NCI-H2171 treated with DMSO at 0.1 percent for 48 hours (cell line): ENCODE data around the gene DEPDC5.

Experiments used
- DNase-seq: peaks from one replicate; lab custom pipeline; 2025; lab: John Stamatoyannopoulos, UW

DEPDC5 gene

DNA sequence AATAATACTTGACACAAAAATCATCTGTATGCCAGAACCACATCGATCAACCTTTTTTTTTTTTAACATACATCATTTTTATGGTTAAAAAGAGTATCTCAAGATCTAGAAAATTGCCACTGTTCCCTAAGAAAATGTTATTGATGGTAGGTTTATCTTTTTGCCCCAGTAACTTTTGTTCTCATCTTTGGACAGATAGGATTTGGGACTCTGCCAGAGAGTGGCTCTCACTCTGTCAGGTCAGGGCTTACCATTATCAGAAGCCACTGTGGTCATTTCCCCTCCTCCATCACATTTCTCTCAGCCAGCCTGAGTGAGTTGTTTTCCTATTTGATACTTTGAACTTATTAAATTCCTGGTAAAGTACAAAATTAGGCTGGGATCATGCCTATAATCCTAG is 142.7 kb downstream of the DEPDC5 start:
- no peak for DNase-seq

DNA sequence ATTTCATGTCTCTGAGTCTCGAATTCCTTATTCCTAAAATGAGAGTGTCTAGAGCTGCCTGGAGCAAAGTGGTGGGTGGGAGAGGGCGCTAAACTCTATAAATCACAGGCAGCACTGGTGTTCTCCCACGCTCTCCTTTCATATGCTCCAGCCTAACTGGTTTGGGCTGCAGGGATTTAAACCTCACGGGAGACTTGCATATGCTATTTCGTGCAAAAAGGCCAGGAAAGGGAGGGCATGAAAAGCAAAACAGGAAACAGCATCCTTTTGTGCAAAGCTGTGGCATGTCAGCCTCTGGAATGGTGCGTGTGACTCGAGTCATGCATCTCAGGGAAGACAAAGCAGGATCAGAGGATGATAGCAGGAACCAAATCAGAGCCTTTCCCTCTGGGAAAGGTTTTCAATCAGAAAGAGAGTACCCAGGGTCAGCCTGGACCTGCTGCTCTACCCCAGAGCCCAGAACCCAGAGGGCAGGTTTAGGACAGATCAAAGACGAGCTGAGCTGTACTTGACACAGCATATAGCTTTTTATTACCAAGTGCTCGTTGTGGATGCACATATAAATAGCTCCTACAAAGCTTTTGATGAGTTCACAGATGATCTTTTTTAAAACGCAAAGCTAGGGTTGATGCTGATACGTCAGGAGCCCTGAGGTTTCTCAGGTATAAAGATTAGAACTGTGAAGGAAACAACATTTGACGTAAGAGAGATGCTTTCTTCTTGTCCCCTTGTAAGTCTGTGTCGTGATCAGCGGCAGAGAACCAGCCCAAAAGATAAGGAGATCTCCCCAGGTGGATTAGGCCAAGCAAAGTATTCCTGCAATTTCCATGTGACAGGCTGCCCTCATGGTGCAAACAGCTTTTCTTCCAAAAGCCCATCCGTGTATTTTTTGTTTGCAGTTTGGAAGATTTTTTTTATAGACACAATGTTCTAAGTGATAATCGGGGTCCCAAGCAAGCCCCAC is 144.3 kb downstream of the DEPDC5 start:
- DNase-seq, result no peak

DNA sequence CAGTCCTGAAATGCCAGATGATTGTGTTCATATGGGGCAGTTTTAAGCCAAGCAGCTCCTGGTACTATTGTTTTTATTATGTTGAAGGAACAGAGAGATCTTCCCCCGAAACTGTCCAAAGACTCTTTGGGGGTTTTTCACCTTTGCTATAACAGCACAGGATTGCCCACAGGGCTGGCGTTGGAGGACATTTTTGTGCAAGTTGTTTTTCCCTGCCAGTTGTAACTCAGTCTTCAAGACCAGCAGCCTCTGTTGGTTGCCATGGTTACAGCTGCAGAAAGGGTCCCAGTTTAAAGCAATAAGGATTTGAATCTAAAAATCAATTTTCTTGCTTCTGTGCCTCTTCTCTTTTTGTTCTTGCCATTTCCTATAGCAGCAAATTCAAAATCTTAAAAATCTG is 145.1 kb downstream of the DEPDC5 start:
- DNase-seq, result no peak

DNA sequence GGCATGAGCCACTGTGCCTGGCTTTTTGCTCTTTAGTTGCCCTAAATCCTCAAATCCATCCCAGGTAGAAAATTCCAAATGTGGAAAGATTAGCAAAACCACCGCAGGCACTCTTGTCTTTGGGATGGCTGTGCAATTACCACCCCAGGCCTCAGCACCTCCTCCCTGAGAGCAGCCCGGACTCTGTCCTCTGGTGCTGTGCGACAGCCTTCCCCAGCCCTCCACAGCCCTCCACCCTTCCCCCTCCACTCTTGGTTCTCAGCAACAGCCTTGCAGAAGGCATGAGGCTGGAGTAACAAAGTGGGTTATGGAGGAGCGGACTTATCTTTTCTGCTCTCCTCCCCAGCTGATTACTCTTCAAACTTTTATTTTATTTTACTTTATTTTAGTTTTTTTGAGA is 145.8 kb downstream of the DEPDC5 start:
- no peak for DNase-seq

DNA sequence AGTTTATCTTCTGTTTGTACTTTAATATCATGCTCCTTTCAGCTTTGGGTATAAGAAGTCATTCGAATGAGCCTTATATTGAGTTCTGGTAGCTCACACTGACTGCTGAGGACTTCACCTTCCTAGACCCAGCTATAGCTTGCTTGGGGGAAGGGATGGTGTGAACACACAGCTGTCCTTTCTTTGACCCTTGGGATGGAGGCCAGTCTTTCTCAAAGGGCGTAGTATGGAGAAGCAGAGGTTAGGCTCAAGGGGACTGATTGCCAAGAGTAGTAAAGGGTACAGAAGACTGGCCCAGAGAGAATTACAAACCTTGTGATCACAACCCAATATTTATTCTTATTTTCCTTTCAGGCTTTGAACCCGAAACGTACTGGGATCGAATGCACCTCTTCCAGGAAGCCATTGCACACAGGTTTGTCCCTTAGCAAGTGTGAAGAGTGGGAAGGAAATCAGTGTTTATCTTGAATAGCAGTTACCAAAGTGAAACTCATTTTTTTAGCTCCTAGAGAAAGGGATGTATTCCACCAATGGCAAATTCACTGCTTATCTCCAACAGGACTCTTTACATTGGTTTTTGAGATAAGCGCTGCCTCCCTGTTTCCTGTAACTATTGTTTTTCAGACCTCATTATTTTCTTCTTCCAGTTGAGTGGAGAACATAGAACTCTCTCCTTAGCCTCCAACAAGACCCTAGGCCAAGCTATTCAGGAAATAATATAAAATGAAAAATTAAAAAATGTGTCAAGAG is 147.7 kb downstream of the DEPDC5 start:
- no peak for DNase-seq

DNA sequence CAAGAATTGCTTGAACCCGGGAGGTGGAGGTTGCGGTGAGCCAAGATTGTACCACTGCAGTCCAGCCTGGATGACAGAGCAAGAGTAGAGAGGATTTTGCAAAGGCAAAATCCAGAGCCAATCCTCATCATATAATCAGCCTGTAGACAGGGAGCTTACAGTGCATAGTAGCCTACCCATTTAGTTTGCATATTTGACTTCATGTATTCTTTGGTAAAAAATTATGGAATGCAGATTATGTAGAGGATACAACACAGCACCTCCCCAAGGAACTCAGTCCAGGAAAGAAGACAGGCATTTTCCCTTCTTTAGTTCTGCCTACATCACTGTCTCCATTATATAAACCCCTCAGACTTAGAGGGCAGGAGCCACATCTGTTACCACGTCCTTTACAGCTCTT is 150.8 kb downstream of the DEPDC5 start:
- DNase-seq, result no peak

DNA sequence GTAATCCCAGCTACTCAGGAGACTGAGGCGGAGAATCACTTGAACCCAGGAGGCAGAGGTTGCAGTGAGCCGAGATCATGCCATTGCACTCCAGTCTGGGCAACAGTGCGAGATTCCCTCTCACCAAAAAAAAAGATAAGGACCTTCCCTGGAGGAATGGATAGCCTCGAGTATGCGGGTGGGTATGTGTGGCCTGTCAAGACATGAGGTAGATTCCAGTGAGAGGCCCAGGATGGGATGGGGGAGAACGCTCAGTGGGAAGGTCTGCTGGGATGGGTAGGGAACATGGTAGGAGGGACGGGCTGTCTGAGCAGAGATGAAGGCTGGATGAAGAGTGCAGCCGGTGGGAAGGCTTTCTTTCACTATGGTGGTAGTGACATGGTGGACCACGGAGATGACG is 151.5 kb downstream of the DEPDC5 start:
- no peak for DNase-seq

DNA sequence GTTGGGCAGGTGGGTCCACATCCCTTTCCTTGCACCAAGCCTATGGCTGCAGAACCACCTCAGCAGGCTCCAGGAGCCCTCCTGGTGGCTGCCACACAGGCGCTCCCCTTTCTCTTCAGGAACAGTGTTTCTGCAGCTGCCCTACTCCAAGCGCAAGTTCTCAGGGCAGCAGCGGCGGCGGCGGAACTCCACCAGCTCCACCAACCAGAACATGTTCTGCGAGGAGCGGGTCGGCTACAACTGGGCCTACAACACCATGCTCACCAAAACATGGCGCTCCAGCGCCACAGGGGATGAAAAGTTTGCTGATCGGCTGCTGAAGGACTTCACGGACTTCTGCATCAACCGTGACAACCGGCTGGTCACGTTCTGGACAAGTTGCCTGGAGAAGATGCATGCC is 152.3 kb downstream of the DEPDC5 start:
- no peak for DNase-seq

DNA sequence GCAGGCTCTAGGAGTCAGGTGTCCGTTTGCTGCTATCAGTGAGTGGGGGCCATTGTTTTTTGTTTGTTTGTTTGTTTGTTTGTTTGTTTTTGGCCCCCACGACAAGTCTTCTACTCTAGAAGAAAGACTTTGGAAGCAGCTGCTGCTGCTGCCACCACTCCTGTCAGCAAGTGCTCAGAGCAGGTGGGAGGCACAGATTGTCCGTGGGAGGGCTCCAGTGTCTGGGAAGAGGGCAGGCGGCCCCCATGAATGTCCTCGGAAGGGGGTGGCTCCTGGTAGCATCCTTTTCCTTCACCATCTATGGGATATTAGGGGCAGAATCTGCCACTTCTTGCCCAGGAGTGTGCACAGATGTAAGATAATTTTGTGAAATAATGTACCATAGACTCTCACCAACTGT is 152.8 kb downstream of the DEPDC5 start:
- no peak for DNase-seq

DNA sequence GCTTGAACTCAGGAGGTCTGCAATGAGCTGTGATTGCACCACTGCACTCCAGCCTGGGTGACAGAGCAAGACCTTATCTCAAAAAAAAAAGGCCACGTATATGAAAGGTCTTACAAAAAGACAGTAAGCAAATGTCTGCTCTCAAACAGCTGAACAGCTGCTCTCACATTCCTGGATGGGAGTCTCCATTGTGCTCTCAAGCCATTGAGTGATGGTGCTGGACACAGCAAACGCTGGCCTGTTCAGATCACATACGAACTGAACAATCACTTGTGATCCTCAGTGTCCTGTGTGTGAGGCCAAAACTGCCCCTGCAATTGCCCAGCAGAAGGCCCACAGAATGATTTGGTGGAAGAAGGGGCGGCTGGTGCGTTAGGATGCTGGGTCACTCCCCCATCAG is 156.2 kb downstream of the DEPDC5 start:
- DNase-seq, result no peak

DNA sequence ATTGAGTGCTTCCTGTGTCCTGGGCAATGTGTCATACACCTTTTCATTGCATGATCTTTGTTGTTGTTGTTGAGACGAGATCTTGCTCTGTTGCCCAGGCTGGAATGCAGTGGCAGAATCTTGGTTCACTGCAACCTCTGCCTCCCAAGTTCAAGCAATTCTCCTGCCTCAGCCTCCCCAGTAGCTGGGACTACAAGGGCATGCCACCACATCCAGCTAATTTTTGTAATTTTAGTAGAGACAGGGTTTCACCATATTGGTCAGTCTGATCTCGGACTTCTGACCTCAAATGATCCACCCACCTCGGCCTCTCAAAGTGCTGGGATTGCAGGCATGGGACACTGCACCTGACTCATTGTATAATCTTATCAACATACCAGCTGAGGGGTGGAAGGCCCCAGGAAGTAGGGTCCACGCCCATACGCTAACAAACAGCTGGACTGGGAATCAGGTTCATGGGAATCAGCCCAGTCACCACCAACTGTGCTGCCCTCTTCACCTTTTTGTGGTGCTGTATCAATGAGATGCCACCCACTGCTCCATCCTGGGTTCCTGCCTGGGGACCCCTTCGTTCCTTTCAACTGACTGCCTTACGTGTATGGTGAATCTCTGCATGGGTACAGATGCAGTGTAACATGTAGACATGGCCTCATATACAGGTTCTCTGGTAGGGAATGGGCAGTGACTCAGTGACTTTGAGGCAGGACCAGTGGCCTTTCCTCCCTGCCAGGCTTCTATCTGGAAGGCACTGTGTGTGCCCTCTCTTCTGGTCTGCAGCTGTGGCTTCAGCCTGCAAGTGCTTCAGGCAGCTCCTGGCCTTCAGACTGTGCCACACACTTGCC is 158.0 kb downstream of the DEPDC5 start:
- no peak for DNase-seq

DNA sequence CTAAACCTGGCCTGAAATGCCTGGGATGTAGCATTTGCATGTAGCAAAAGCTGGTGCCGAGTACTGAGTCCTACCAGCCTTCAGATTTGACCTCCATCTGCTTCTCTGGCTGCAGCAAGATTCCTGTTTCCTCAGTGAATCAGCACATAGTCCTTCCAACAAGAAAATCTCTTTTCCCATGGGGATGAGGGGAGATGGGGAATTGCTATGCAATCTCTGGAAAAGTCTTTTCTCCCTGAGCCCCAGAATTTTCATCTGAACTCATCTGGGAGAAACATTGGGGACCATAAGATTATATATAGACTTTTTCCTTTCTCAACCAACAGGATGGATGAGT is 158.6 kb downstream of the DEPDC5 start:
- no peak for DNase-seq

DNA sequence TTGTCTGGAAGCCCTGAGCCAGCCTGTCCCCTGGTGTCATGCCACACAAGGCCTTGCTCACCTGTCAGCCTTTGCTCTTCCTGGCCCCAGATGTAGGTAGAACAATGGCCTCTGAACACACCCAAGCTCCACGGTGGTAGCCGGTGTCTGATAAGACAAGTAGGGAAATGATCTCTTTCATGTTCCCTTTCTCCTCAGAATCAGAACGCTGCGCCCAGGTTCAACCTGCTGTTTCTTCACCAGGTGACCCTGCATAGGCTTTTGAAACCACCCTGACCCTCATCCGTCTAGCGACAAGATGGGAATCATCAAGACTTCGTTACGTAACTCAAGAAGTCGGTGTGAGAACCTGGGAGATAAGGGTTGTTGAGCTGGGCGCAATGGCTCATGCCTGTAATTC is 161.8 kb downstream of the DEPDC5 start:
- DNase-seq, result no peak

DNA sequence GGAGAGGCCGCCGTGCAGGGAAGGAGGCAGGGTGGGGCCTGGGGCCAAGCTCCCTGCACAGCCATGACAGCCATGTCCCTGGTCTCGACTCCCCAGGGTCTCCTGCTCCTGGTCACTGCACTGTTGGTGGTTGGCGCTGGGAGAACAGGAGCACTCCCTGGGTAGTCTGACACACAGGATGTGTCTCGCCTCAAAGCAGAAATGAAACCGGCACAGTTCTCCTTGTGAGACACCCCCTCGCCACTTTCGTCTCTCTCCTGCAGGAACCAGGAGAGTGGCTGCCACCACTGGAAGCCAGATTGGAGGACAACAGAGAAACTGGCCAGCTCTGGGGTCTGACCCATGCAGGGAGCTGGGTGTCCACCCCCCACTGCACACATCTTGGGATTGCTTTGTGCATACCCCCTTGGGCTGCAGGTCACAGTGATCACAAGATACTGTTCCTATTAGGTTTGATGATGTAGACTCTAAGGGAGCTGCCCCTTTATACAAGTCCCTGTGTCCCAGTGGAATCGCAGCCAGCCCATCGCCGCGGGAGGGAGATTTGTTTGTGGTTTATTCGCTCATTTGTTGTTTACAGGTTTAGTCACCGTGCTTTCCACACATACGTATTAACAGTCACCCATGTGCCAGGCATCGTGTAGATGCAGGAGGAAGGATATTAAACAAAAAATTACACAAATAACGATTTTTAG is 163.6 kb downstream of the DEPDC5 start:
- DNase-seq, result no peak

DNA sequence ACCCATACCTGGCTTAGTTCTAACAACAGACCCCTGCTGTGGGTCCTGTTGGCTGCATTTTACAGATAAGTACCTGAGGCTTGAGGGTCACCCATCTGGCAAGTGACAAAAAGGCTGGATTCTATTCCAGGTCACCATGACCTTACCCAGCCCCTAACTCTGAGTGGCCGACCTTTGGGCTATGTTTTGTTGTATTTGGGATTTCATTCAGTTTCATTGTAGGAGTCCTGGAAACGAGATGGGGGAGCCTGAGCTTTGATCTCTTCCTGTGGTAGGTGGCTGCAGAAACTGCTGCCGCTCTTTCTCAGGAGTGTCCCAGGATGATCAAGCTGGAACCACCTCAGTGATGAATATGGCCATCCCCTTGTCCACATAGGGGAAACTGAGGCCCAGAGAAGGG is 165.9 kb downstream of the DEPDC5 start:
- DNase-seq, result no peak

DNA sequence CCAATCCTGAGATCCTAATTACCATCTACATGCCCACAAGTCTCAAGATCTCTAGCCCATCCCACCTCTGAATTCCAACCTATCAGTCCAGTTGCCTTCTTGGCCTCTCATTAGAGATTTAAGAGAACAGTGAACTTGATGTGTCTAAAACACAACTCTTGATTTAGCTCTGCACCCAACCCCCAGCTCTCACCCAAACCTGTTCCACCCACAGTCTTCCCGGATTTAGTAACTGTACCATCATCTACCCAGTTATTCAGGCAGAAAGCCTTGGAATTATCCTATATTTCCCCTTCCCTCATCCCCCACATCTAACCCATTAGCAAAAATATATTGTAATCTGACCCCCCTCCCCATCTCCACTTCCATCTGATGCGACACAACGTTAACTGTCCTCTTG is 166.5 kb downstream of the DEPDC5 start:
- DNase-seq, result no peak

DNA sequence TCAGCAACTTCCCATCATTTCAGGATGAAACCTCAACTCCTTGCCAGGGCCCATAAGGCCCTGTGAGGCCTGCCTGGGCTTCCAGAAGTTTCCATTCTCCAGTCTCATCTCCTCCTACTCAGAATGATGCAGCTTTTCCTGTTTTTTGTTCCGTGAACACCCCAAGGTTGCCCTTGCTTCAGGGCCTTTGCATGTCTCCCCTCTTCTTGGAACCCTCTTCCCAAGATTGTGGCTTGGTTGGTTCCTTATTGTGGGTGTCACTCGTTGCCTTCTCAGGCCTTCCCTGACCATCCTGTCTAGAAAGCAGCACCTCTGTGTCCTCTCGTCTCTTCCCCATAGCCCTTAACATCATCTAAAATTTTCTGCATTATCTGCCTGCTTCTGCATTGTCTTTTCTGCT is 167.3 kb downstream of the DEPDC5 start:
- DNase-seq, result no peak

DNA sequence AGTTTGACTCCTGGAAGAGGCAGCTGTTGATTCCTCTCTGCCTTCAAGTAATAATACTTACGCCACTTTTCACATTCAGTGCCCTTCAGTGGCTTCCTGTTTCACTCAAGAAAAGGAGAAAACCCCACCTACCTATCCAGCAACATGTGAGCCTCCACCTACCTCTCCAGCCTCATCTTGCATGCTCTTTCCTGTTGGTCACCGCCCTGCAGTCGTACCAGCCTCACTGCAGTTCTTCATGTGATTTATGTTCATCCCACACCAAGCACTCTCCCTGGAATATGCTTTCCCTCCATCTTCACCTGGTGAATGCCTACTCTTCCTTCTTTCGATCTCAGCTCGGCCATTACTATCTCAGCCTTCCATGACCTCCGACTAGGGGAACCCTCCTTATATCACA is 168.7 kb downstream of the DEPDC5 start:
- no peak for DNase-seq

DNA sequence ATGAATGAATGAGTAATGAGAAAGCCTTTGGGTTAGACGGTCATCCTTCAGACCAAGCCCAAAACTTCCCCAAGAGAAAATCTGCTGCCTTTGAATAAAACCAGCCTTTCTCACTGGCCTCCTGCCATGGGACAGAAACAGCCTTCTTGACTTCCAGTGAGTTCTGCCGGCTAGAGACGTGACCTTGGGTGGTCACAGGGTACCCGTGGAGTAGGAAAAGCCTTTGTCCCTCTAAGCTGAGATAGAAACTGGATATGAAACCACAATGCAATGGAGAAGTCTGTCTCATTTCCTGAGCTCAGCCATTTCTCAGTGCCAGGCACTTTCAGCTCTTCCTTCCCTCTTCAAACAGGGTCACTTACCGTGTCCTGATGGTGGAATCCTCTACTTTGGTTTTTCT is 169.3 kb downstream of the DEPDC5 start:
- no peak for DNase-seq

DNA sequence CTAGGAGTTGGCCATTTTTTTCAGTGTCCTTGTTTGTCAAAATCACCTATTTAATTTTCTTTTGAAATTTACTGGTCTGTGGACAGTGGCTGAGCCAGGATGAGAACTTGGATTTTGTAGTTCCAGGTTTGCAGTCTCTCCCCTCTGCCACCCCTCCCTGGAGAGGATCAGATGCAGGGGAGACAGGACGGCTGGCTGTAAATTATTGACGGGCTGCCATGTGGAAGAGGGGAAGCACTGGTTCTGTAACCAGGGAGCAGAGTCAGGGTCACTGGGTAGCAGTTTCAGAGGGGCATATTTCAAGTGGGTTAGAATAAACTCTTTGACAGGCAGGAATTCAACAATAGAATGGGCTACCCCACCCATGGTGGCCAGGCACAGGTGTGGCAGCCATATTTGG is 169.9 kb downstream of the DEPDC5 start:
- DNase-seq, result no peak

DNA sequence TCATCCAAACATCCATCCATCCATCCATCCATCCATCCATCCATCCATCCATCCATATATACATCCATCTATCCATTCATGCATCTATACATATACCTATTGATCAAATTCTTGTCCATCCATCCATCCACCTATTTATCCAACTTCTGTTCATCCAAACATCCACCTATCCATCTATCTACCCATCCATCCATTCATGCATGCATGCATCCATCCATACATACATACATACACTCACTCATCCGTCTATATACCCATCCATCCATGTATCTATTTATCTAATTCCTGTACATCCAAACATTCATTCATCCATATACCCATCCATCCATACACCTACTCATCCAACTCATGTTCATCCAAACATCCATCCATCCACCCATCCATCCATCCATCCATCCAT is 171.2 kb downstream of the DEPDC5 start:
- DNase-seq, result no peak

DNA sequence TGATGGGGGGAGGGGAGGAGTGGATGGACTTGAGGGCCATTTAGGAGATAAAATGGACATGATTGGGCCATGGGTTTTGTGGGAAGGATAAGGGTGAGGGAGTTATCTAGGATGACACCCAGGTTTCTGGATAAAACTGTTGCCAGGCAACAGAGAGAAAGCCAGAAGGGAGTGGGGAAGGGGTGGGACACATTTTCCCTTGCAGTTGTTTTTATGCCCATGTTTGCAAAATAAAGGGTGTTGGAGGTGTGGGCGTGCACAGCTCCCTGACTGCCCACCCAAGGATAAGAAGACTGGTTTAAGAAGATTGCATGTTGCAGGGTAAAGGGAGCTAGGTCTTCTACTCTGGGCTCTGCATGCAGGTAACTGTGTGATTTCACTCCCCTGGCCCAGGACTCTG is 172.2 kb downstream of the DEPDC5 start:
- no peak for DNase-seq
